Esophagus squamous epithelium (tissue), 5 donors: ENCODE data around the gene NPLOC4. TPM values are rescaled to one million over a fixed set of nuclear protein-coding genes. Genes with fewer than 3 reads are reported as not detected.

Experiments
- DNase-seq: peaks from one replicate; lab custom pipeline; 2025; lab: John Stamatoyannopoulos, UW
- H3K27ac ChIP-seq, 4 donors: fragments of 200-600 bp; sonication (generic); one replicate each; pipeline ENCODE4 v1.5.1; 2016 to 2019; ENCODE audit warnings: mild to moderate bottlenecking in 1 of 4
- H3K27me3 ChIP-seq, 4 donors: fragments of 200-600 bp; sonication (generic); 1 replicate in 3 of 4; 2 replicates in 1 of 4; pipeline versions ENCODE4 v1.5.1 to v1.6.0; 2017 to 2021; ENCODE audit warnings: antibody characterized with exemption in 1 of 4
- H3K36me3 ChIP-seq, 3 donors: fragments of 200-600 bp; sonication (generic); one replicate each; pipeline ENCODE4 v1.5.1; 2016 to 2019
- H3K4me1 ChIP-seq, 3 donors: fragments of 200-600 bp; sonication (generic); one replicate each; pipeline ENCODE4 v1.5.1; 2017 to 2019
- H3K4me3 ChIP-seq, 4 donors: fragments of 200-600 bp; sonication (generic); 1 replicate in 3 of 4; 2 replicates in 1 of 4; pipeline ENCODE4 v1.5.1; 2016 to 2019; ENCODE audit warnings: mild to moderate bottlenecking in 2 of 4, moderate library complexity in 1 of 4
- H3K9me3 ChIP-seq, 3 donors: fragments of 200-600 bp; sonication (generic); one replicate each; pipeline ENCODE4 v1.5.1; 2016 to 2019
- POLR2A ChIP-seq, 4 donors: fragments of 450-650 bp; IDR thresholded peaks; one replicate each; pipeline ENCODE4 v1.6.1; 2017; ENCODE audit warnings: antibody characterized with exemption in 4 of 4, mild to moderate bottlenecking in 4 of 4, moderate library complexity in 3 of 4
- WGBS, 2 donors: methylation state at CpG; one replicate each; pipeline ENCODE4 v1.1.5; 2018; 5-methylcytosine and 5-hydroxymethylcytosine counted together
- intact Hi-C: fragments of 100-400 bp; cut with DNase I; formaldehyde crosslinking; loops from one replicate; pipeline ENCODE4 v1.15.0; 2022
- total RNA-seq, 4 donors: library from RNA; depleted of rRNA; stranded (reverse); fragments of >200 nt; gene quantifications; one replicate each; pipeline ENCODE4 v1.1.0, GENCODE V29; 2016
- TF ChIP-seq, protein P1 (sequence below), 6 experiments: fragments of 450-650 bp in 4 of 6; fragments of 200-600 bp in 2 of 6; sonication (generic) in 2 of 6; IDR thresholded peaks; one replicate each; pipeline ENCODE4 v1.5.1; 2016 to 2019; ENCODE audit warnings: antibody characterized with exemption in 6 of 6, mild to moderate bottlenecking in 4 of 6, moderate library complexity in 4 of 6
- donor health status: DM: yes; HTN: yes; CAD: no.

The NPLOC4 gene
- total RNA-seq, 4 donors from 2014 or later, result 49.0 to 80.9 (median 62.4) TPM

- no peaks in the 10 kb centered on the region for H3K27me3 ChIP-seq
- H3K36me3 ChIP-seq, result peaks cover 27 to 58% (median 31%) of the 10 kb centered on the region in 3 donors
- peak within 1 kb of the TSS; percentile 86 to 98 (median 94) for H3K27ac ChIP-seq
- H3K4me1 ChIP-seq, result peaks cover 33 to 61% (median 37%) of the 10 kb centered on the region in 3 donors
- DNase-seq, result peak; percentile 80
- peak within 1 kb of the TSS; percentile 85 to 97 (median 95) for H3K4me3 ChIP-seq
- intact Hi-C loops, result no loop called here
- peak in 3 of 4 donors; percentile 21 to 85 (median 73) for TF ChIP-seq POLR2A (IDR thresholded peaks at IDR 0.05)
- TF ChIP-seq, protein P1, sequence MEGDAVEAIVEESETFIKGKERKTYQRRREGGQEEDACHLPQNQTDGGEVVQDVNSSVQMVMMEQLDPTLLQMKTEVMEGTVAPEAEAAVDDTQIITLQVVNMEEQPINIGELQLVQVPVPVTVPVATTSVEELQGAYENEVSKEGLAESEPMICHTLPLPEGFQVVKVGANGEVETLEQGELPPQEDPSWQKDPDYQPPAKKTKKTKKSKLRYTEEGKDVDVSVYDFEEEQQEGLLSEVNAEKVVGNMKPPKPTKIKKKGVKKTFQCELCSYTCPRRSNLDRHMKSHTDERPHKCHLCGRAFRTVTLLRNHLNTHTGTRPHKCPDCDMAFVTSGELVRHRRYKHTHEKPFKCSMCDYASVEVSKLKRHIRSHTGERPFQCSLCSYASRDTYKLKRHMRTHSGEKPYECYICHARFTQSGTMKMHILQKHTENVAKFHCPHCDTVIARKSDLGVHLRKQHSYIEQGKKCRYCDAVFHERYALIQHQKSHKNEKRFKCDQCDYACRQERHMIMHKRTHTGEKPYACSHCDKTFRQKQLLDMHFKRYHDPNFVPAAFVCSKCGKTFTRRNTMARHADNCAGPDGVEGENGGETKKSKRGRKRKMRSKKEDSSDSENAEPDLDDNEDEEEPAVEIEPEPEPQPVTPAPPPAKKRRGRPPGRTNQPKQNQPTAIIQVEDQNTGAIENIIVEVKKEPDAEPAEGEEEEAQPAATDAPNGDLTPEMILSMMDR (IDR thresholded peaks at IDR 0.05), result peak in 2 of 6 experiments; percentile 6 to 16
- WGBS, 2 donors, result 1% methylated on average over 10 of the region's 112 CpGs; no CpG with 5 or more reads in 1 of the 2 donors
- no peaks in the 10 kb centered on the region for H3K9me3 ChIP-seq
These were observed 46.9 kb upstream of the NPLOC4 start, which contains the start of the genes ARL16 and HGS for GRCh38 chr17:81683584-81684441. ARL16 (minus strand) TSS chr17:81683797; CDS start chr17:81683753, 44 bp downstream. HGS (plus strand) TSS chr17:81684011; CDS start chr17:81684067, 56 bp downstream.

- peak overlapping the region; percentile 86 to 98 (median 94) for H3K27ac ChIP-seq
- H3K27me3 ChIP-seq, result no peaks in the 10 kb centered on the region
- intact Hi-C loops, result no loop called here
- TF ChIP-seq, protein P1 (IDR thresholded peaks at IDR 0.05), result no peak
- TF ChIP-seq POLR2A (IDR thresholded peaks at IDR 0.05), result no peak
- H3K4me1 ChIP-seq, result peaks cover 27 to 55% (median 32%) of the 10 kb centered on the region in 3 donors
- H3K36me3 ChIP-seq, result peaks cover 22 to 52% (median 25%) of the 10 kb centered on the region in 3 donors
- no peak for DNase-seq
- H3K4me3 ChIP-seq, result peak overlapping the region; percentile 85 to 97 (median 95)
- H3K9me3 ChIP-seq, result no peaks in the 10 kb centered on the region
- 0% methylated on average over 7 of the region's 37 CpGs; no CpG with 5 or more reads in 1 of the 2 donors for WGBS, 2 donors
These were observed 46.3 kb upstream of the NPLOC4 start for GRCh38 chr17:81683208-81683583.

DNA sequence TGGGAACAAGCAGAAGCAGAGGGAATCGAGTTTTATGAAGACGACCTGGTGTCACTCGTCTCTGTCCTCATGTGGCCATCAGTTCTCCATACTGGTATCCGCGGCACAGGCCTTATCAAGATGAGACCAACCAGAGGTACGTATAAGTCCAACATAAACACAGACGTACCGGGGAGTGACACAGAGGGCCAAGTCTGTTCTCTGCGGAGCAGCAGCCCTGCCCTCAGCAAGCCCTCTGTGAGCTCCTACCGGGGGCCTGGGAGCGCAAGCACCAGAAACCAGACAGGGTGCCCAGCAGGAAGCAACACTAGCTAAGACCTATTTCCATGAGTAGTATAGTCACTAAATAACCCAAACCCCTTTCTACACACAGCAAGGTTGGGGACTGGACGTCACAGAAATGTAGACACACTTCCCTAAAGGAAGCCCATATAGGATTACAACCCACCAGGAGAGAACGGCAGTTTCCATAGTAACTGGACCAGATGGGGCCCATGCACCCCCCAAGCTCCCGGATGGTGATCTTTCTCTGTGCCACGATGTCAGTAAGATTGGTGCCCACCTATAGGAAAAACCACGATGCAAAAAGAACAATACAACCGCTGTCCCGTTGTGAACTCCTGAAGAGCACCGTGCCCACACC is 45.8 kb upstream of the NPLOC4 start:
- peak overlapping the region; percentile 86 to 98 (median 94) for H3K27ac ChIP-seq
- no peak for TF ChIP-seq POLR2A (IDR thresholded peaks at IDR 0.05)
- TF ChIP-seq, protein P1 (IDR thresholded peaks at IDR 0.05), result no peak
- no peaks in the 10 kb centered on the region for H3K9me3 ChIP-seq
- intact Hi-C loops, result no loop called here
- H3K36me3 ChIP-seq, result peaks cover 18 to 46% (median 20%) of the 10 kb centered on the region in 3 donors
- H3K27me3 ChIP-seq, result no peaks in the 10 kb centered on the region
- H3K4me1 ChIP-seq, result peaks cover 24 to 49% (median 29%) of the 10 kb centered on the region in 3 donors
- H3K4me3 ChIP-seq, result peak overlapping the region; percentile 85 to 97 (median 95)
- 23 to 26% methylated on average over 12 of the region's 19 CpGs for WGBS, 2 donors
- no peak for DNase-seq

DNA sequence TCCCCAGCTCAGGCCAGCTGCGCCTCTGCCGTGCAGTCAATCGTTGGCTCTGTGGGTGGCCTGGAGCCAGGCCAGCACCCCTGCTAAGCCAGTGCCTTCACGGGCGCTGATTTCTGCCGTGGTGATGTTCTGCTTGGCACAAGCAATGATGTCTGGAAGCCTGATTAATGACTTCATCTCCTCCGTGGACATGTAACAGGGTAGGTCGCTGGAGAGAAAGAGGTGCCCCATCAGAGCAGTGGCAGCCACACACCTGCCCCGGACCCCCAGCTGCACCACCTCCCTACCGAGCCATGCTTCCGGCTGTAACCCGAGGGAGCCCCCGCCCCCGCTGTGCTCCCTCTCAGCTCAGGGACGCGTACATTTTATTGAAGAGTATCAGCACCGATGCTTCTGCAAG is 44.8 kb upstream of the NPLOC4 start:
- Histone ChIP-seq H3K9me3 (no peaks in the 10 kb centered on the region), H3K27ac (no peak overlapping the region), H3K27me3 (no peaks in the 10 kb centered on the region), H3K36me3 (peaks cover 8 to 36% (median 10%) of the 10 kb centered on the region in 3 donors), H3K4me1 (peaks cover 24 to 42% (median 29%) of the 10 kb centered on the region in 3 donors), H3K4me3 (no peak overlapping the region)
- no peak for DNase-seq
- intact Hi-C loops, result no loop called here
- no peak for TF ChIP-seq POLR2A (IDR thresholded peaks at IDR 0.05)
- WGBS, 2 donors, result 52% methylated on average over 5 of the region's 17 CpGs; no CpG with 5 or more reads in 1 of the 2 donors

DNA sequence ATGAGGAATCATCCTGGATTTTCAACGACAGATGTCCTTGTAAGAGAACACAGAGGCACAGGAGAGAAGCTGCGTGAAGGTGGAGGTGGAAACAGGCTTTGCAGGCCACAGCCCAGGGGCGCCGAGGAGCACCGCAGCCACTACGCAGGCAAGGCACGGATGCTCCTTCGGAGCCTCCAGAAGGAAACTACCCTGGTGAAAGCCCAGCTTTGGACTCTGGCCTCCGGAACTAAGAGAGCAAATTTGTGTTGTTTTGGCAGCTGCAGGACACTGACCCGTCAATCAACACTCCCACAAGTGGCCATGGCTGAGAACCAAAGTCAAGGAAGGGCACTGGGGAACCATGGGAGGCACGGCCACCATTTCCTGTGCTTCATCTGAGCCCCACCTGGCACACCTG is 43.2 kb upstream of the NPLOC4 start:
- TF ChIP-seq, protein P1 (IDR thresholded peaks at IDR 0.05), result no peak
- no peak for TF ChIP-seq POLR2A (IDR thresholded peaks at IDR 0.05)
- 83 to 87% methylated on average over 9 to 11 of the region's 11 CpGs for WGBS, 2 donors
- DNase-seq, result no peak

More for the DNA sequence above, 43.2 kb upstream of the NPLOC4 start:
- no peaks in the 10 kb centered on the region for H3K27me3 ChIP-seq
- H3K4me3 ChIP-seq, result no peak overlapping the region
- H3K36me3 ChIP-seq, result peaks cover 0 to 25% (median 0%) of the 10 kb centered on the region in 3 donors
- H3K4me1 ChIP-seq, result peaks cover 18 to 26% (median 23%) of the 10 kb centered on the region in 3 donors
- H3K27ac ChIP-seq, result no peak overlapping the region
- intact Hi-C loops, result no loop called here
- no peaks in the 10 kb centered on the region for H3K9me3 ChIP-seq
